HG02763 (cell line): ENCODE measurements around the gene GFRA1.
"Not testable (repeated sequence)": the region's sequence is repeated elsewhere in the genome, so short reads cannot be mapped to it uniquely, and the experiment has no call there.

Experiments used
- ATAC-seq: cut with Tn5 transposase; IDR thresholded peaks from one replicate; pipeline ENCODE4 v1.9.1; 2021; ENCODE audit warnings: mild to moderate bottlenecking, moderate library complexity; ENCODE audit not compliant: unreplicated experiment

The GFRA1 gene

DNA sequence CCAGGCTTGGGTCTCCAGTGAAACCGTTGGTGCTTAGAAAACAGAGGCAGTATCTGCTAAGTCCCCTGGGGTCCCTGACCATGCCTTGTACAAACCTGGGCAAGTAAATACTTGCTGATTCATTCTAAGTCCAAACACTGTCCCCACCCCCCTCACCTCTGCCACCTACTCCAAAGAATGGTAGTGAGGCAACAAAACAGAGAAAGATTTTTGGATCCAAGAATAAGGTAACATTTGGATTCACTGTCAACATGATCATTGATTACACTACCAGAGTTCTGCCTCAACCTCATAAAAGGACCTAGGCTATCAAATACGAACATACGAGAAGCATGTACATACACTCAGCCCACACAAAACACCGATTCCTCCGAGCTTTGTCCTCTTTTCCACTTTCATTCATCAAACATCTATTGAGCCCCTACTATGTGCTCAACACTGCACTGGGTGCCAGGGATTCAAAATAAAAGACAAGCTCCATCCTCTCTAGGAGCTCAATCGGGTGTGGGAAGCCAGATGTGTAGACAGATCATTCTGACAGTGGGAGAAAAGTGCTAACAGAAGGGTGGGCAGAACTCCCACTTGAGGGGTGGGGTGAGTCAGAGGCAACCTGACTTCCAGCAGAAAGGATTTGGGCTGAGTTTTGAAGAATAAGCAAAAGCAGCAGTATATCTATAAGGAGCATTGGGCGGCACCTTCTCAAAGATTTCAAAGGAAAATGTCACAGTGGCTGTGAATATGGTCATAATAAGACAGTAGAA lies 71.2 kb downstream of the GFRA1 start:
- ATAC-seq, result no peak

DNA sequence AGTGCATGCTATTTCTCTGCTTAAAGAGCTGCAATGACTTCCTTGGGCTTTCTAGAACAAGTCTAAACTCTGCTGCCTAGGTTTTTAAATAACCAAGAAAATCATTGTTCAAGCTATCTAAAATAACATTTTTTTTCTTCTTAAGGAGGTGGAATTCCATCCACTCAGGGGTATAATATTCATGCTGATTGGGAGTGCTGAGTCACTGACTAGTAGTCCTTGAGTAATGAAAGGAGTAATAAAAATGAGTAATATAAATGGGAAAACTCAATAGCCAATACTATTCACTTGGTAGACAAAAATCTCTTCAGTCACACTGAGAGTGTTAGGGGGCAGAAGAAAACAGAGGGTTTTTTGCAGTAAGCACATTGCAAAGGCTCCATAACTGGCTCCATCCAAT lies 72.0 kb downstream of the GFRA1 start:
- no peak for ATAC-seq

DNA sequence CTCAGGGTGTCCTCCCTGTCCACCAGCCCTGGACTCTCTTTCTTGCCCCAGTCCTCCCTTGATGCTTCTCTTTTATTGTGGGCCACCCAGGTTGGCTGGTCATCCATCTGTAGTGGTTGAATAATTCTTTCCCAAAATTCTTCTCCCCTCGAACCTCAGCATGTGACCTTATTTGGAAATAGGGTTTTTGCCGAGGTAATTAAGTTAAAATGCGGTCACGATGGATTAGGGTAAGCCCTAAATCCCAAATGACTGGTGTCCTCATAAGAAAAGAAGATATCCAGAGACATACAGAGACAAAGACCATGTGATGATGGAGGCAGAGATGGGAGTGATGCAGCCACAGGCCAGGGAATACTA lies 74.3 kb downstream of the GFRA1 start:
- no peak for ATAC-seq

DNA sequence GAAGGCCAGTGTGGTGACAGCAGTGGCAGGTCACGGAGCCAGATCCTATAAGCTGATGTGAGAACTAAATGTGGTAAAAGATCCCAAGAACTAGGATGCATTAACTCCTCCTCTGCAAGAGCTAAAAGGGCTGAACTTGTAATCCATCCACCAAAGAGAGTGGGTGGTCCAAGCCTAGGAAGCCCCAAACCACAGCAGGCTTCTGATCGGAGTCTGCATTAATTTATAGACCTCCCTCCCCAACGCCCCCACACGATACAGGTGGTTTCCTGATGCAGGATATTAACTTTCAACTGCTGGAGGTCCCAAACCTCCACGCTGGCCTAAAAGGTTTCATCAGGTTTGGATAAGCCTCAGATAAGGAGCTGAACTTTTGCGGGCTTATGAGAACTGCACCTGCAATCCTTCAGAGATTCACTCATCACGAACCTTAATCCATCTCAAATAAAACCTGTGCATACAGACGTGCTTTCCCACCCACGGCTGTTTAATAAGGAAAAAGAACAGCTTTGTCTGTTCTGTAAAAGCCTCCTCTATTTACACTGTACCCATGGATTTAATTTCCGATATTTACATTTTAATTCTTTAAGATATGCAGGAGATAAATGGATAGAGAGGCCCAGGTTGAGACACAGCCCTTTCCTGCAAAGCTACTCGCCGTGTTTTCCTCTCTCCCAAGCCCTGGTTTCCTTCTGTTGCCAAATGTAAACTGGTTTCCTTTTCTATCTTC lies 74.9 kb downstream of the GFRA1 start:
- ATAC-seq, result no peak

DNA sequence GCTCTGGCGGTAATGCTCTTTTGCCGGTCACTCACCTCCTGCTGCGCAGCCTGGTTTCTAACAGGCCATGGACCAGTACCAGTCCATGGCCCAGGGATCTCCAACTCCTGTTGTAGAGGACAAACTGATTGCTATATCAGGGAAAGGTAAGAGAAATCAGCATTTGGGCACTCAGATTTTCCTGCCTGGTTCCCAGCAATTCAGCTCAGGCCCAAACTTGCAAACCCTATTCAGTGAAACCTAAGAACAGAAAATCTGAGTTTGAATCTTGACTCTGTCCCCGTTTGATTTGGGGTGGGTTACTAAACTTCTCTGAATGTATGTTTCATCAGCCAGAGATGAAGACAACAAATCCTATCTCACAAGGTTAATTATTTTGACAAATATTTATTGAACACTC lies 77.4 kb downstream of the GFRA1 start:
- no peak for ATAC-seq

DNA sequence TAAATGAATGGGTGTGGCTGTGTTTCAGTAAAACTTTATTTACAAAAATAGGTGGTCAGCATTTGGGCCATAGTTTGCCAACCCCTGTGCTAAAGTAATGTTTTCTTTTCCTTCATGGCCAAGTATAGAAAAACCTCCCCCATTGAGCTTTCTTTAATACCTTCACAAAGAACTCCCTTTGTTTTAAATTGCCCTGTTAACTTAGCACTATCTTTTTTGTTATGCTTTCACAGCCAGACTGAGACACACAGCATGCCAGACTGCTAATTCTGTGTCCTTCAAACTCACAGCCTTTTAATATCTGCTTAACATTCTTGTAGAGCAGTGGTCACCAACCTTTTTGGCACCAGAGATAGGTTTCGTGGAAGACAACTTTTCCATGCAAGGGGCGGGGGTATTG lies 78.0 kb downstream of the GFRA1 start:
- ATAC-seq, result no peak

DNA sequence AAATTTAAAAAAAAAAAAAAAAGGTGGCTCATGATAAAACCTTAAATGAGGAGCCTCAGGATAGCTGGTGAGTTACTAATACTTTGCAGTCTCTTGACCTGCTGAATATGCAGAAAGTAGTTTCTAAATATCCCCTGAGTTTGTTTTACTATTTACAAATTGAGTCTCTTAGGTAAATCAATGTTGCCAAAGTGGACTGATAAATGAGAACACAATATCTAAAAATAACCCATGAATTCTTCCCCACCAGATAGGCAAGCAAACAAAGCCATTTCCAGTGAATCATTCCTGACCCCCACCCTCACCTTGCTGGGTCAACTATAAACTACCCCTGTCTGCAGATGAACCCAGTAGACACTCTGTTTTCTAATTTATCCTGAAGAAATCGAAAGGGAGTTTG lies 78.9 kb downstream of the GFRA1 start:
- no peak for ATAC-seq

DNA sequence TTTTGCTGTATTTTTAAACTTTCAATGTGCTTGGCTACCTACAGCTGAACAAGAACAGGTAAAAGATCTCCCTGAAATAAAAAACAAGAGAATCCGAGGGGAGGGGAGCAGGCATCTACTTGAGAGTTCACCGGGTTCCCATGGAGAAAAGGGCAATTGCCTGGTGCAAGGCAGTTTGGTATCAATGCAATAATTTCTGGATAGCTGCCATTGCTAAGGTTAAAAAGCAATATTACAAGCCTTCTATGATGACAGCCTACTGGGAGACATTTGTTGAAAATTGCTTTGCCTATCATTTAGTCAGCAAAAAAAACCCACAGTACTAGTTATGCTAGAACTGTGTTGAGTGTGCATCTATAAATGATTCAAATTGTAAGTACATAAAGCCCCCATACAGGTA lies 82.1 kb downstream of the GFRA1 start:
- no peak for ATAC-seq

DNA sequence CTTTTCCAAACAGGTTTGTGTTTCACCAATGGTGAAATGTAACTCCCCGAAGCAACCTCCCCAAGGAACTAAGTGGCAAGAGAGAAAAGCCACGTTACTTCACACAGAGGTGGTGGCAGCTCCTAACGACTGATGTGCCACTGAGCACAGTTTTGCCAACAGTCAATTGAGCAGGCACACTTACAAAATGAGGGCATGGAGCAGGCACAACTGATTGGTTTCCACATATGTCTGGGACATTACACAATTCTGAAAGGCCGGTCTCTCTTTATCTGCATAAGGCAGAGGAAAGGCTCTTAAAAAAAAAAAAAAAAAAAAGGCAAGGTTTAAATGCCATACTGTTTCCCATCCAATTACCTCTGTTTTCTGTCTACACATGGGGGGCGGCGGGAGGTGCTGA lies 86.7 kb downstream of the GFRA1 start:
- ATAC-seq, result no peak

DNA sequence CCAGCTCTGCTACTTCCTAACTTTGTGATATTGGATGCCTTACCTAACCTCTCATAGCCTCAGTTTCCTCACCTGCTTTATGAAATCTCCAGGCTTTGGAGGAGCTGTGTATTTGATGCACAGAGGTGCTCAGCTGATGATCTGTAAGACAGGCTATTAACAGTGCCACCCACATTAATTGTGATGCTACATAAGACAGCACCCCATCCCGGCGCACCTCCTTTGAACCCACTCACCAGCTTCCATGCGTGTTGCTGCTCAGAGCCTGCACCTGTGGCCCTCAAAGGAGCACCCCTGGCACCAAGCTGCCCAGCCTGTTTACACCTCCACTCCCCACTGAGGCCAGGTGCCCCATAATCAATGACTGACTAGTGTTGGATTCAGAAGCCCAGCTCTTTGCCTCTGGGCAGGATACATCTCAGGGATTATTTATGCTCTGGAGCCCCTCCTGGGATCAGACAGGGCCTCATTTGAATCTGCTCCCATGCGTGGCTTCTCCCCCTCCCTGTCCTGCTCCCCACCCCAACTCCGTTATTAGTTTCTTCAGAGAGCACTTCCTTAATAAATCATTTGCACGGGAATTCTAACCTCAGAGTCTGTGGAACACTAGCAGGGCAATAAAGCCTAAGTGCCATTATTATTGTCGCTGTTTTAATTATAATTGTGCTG lies 87.7 kb downstream of the GFRA1 start:
- no peak for ATAC-seq

DNA sequence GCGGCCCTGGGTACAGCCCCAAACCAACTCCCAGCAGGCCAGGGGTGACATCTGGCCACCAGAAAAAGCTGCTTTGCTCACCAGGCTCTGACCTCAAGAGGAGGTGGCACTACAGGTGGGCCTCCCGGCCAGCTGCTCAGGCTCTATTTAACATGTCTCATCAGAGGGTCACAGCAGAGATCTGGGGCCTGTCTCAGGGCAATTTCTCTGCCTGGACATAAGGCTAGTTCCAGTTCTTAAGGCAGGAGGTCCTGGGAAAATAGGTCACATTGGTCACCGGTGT lies 88.6 kb downstream of the GFRA1 start:
- ATAC-seq, result no peak

DNA sequence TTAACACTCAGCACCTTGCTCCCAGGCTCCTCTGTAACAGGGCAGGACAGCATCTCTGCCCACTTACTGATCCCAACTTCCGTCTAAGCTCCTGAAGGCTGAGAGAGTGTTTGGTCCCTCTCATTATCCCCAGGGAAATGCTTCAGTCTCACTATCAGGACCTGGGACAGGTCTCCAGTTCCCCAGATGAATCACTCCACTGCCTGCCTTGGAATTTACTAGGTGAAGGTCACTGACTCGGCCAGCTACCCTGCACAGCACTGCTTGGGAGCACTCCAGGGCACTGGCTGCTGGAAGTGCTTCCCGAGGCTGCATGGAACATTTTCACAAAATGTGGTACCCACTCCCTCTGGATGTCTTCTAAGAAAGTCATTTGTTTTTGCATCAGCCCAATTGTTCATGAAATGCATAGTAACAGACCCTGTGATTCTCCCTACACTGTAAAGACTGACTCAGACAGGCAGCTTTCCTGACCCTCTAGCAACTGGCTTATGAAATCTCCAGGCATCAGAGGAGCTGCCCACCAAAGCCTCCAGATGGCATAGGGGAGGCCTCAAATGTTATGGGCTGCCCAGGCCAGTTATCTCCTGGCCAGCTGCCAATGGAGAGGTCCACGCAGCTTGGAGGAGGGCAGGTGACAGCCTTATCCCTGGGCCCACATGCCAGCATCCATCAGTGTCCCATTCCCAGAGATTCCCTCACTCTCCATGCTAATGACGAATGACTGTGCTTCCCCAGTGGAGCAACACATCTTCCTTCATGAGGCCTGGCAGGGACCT lies 89.1 kb downstream of the GFRA1 start:
- no peak for ATAC-seq

DNA sequence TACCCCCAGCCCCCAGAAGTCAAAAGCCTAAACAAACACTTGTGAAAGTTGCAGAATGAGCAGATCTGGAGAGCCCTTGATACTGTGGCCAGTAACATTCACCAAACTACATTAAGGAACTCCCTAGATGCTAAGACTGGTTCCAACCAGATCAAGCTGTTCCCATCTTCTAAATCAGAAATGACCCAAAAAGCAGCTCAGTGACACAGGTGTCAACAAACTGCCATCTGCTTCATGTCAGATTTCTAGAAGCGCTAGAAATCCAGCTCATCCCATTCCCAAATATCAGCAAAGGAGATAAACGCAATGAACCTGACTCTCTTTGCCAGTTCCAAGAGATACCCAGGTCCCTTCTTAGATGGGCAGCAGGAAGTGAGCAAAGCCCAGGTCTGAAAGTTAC lies 90.6 kb downstream of the GFRA1 start:
- no peak for ATAC-seq

DNA sequence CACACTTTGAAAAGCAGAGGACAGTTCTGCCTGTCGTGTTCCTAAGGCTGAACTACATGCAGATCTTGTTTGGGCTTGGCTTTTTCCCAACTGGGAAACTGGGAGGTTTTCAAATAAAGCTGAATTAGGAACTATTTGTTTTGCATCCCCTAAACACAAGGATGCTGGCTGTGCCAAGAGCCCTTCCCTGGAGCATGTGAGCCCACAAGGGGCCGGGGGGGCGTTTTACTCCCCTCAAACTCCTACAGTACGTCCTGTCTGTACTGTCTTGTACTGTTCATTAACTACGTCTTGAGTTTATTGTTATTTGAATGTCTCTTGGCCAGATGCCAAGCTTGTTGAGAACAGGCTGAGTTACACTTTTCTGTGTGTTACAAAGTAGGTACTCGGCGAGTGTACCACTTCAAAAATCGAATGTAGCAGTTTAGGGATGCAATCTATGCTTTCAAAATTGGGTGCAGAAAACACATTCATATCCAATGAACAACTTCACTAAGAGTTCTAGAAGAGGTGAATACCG lies 94.9 kb downstream of the GFRA1 start:
- ATAC-seq, result no peak

DNA sequence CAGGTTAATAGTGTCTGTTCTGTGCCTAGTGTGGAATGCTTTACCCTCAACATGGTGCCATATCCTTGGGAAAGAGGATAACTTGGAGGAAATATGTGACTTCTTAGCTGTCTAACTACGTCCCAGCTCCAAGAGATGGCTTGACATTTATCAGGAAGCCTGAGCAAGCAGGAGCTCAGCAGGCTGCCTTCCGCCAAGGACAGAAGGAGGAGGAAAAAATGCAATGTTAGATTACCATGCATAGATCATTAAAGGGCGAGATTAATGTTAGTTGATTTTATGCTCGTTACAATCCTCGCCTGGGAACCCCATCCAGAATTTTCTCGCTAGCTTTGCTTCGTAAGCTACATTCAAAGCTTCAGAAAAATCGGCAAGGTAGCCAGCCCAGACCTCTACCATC lies 97.8 kb downstream of the GFRA1 start:
- ATAC-seq, result no peak

DNA sequence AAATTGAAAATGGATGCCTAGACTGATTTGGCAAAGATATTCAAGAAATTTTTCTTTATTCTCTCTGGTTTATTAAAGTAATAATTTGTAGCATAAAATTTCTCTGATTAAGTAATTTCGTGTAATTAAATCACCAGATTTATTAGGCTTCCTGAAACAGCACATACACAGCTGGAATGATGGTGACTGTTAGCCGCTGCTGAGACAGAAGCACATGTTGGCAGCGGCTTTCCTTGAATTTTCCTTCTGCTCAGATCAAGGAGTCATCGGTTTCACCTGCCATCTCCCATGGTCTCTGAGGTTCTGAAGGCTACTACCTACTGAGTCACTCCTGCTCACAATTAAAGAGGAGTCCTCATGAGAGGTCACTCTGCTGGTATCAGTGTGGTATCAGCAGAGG lies 101.5 kb downstream of the GFRA1 start:
- ATAC-seq, result no peak

DNA sequence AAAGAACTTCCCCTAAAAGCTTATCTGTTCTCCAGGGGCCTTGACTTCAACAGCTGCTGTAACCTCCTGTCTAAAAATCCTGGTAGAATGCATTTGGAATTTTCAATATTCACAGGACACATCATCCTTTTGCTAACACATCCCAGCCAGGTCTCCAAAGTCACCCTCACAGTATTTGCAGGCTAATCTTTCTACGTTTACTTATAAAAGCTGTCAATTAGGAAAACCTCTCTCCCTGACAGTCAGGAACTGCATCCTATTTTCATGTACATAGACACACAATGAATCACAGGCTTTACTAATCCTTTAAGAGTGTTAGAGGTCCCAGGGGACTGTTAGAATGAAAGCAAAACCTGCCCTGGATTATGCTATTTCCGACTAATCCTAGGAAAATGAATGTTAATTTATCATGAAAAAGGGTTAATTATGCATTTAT lies 102.2 kb downstream of the GFRA1 start:
- no peak for ATAC-seq

DNA sequence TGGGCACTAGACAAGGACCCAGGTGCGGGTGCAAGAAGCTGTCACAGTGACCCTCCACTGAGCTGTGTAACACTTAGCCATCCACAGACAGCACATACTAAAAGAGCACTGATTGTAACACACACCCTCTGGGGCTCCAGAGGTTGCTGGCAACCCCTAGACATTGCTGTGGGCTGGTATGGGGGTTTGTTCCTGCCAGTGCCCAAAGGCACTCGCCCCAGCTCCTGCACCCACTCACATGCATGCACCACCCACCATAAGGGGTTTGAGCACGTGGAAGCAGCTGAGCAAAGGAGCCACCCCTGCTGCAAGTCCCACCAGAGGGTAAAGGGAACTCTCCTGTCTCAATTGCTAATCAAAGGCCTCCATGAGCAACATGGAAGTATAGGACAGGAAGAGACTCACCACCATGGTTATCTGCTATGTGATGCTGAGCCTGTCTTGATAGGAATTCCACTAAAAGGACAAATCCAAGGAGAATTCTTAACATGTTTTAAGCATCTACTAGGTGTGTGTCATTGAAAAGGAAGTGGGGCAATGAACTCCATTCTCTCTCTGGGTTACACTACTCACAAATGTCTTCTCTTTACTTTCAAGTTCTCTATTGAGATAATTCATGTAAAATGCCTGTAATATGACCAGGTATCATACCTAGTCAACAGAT lies 103.1 kb downstream of the GFRA1 start:
- ATAC-seq, result no peak

DNA sequence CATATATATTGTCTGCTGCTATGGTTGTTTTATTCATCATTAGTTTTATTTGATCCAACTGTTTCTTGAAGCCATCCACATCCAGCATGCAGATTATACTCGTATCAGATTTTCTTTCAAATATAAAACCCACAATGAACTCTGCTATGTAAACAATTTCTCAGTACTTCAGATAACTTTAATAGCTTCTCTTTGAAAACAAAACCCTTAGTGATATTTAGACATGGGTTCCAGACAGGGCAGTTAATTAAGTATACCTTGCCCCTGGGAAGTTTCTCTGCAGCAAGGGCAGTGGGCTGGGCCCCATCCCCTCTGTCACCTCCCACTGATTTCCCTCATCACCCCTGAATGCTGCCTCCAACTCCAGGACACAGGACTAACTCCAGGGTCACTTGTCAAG lies 104.3 kb downstream of the GFRA1 start:
- no peak for ATAC-seq

DNA sequence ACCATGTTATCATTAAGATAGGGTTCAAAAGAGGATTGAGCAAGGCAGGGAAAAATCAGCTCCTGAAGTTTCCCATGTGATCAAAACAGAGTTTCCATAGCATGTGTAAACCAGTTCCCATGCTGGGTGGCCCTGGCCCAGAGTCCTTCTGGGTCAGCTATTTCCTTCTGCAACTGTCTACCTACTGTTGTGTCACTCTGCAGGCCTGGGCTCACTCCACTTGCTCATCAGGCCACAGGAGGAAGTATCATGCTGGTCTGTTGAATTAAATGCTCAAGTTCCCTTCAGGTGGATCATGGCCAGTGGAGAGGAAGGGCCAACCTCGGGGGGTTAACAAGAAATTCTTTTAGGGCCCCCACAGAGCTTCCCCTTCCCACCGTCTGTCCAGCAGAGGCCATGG lies 104.7 kb downstream of the GFRA1 start:
- ATAC-seq, result no peak

DNA sequence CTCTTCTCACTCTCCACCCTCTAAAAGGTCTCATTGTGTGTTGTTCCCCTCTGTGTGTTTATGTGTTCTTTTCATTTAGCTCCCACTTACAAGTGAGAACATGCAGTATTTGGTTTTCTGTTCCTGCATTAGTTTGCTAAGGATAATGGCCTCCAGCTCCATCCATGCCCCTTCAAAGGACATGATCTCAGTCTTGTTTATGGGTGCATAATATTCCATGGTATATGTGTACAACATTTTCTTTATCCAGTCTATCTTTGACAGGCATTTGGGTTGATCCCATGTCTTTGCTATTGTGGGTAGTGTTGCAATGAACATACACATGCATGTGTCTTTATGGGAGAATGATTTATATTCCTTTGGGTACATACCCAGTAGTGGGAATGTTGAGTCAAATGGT lies 107.1 kb downstream of the GFRA1 start:
- ATAC-seq, result not testable (repeated sequence)
